Stimulated activated naive CD8-positive, alpha-beta T cell treated with anti-CD3 and anti-CD28 coated beads, Interleukin-15, Interleukin-2, amounts not matched to agents 100 U/mL and 50 U/mL, for 24 hours (primary cell): Measurements from ENCODE around the gene IL1RL2.

Experiments used
- ATAC-seq: fragments of 150-1000 bp; cut with Tn5 transposase; one replicate; pipeline ENCODE4 v1.10.0; 2021
- DNase-seq: peaks from one replicate; pipeline ENCODE4 v3.0.0; 2021

The IL1RL2 gene

DNA sequence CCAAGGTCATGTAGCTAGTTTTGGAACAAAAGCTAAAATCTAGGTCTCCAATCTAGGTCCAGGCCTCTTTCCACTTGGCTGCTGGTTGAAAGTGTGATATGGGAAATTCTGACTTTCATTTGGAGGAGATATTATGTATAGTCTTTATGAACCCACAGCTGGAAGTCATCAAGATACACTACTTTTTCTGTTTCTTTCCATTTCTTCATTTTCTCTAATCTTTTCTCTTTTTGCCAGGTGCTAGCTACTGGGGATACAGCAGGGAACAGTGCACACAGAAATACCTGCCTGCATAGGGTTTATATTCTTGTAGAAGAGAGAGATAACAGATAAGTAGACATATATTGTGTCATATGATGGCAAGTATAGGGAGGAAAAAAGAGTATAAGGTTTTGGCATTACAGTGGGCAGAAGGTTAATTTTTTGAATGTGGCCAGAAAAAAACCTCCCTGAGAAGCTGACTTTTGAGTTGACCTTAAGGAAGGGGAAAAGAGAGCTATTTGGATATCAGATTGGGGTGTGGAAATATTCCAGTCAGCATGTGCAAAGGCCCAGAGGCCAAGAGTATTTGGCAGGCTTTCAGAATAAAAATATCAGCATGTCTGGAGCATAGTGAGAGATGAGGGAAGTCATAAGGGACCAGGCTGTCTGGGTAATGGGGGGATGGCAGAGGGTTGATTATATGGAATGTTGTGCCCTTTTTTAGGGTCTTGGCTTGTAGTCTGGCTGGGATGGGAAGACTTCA is 28.6 kb upstream of the IL1RL2 start:
- DNase-seq (no peak), ATAC-seq (no peak)

DNA sequence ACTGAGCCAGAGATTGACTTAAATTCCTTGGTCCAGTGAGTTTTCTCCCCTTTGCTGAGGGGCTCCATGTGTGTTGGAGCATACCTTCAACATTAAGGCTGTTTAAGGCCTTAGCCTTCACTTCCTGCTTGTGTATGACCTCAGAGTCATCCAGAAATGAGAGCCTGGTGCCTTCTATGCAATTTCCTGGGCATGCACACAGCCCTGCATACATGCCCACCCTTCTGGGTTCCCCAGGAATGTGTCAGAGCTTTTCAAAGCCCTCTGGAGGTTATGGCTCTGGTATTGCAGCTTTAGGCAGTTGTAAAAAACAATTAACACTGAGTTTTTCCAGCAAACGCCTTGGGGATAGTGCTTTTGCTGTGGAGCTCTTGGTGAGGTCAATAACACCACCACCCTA is 27.5 kb upstream of the IL1RL2 start:
- DNase-seq (no peak), ATAC-seq (peak; percentile 43)

DNA sequence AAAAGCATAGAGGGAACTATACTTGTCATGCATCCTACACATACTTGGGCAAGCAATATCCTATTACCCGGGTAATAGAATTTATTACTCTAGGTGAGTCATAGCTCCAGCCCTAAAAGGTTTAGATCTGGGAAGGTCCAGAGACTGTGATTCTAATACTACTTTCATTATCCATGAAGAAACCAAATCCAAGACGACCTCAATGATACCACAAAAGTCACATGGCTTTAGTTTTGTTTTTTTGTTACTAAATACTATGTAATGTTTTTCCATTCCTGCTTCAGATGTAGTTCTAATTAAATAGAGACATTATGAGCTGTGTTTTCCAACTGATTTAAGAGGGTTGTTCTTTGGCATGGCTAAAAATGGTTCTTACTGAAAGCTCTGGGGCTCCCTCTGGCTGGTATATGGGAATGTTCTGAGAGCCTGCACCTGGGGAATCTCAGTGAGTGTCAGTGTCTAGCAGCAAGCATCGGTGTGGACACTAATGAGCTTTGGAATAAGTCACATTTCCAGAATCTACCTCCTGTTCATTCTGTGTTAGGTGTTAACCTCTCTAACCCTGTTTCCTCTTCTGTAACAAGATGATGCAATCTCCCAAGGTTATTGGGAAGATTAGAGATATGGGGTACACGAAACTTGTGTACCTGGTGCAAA is 20.5 kb upstream of the IL1RL2 start:
- DNase-seq (no peak), ATAC-seq (no peak)

DNA sequence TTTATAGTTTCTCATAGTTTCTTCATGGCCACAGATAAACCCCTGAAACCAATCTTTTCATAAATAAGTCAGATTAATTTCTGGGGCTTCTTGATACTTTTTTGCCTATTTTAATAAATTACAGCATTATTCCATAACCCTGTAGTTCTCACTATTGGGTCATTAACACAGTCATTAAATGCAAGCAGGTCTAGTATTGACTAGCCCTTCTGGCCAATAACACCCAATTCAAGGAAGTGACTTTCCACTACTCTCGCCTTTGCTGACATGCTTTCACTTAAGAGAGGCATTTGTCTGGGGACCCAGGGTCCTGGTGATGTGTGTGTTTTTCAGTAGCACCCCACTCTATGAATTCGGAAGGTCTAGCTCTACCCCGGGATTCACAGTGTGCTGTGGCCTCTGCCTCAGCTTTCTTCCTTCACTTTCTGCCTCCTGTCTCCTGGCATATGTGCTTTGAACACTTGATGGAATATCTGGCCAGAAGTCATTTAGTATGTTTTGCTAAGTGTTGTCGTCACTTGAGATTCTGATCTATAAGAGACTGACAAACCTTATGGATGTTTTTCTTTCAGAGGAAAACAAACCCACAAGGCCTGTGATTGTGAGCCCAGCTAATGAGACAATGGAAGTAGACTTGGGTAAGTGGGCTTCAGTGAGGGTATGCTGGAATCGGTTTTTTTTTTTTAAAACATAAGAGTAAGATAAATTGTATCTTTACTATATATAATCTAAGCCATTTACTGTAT is 18.6 kb upstream of the IL1RL2 start:
- ATAC-seq (no peak), DNase-seq (no peak)

DNA sequence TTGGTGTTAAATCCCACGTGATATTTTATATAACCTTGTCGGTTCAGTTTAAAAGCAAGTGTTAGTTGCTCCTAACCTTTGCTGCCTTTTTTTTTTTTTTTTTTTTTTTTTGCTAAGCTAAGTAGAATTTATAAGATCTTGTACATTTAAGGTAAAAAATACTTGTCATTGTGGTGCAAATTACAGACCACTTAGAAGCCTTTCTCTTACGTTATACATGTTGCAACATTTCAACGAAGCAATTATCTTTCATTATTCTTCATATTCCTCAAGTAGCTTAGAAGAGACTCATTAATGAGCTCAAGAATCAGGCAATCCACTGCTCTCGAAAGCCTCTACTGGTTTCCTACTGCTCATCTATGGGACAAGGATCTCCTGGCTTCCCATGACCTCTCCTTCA is 14.9 kb upstream of the IL1RL2 start:
- ATAC-seq (no peak), DNase-seq (no peak)

DNA sequence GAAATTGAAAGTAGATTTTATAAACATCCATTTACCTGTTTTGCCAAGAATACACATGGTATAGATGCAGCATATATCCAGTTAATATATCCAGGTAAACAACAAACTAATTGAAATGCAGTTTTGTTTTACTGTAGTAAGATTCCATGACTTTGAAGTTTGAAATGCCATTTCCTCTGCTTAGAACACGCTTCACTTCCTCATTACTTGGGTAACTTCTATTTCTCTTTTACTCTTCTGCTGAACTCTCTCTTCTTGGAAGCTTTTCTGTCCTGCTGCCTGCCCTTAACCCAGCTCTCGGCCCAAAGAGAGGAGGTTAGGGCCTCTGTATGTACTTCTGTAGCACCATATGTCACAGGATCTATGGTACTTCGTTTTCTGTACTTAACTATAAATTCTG is 14.1 kb upstream of the IL1RL2 start:
- DNase-seq (no peak), ATAC-seq (no peak)

DNA sequence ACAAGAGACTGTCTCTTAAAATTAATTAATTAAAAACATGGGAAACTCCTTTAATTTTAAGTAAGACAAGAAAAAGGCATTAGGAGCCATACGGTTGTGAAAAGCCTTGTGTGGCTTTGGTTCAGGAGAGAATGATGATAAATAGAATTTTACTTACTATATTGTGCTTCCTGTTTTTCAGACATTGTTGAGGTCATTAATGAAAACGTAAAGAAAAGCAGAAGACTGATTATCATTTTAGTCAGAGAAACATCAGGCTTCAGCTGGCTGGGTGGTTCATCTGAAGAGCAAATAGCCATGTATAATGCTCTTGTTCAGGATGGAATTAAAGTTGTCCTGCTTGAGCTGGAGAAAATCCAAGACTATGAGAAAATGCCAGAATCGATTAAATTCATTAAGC is 10.7 kb upstream of the IL1RL2 start:
- no peak for ATAC-seq
- DNase-seq = no peak

DNA sequence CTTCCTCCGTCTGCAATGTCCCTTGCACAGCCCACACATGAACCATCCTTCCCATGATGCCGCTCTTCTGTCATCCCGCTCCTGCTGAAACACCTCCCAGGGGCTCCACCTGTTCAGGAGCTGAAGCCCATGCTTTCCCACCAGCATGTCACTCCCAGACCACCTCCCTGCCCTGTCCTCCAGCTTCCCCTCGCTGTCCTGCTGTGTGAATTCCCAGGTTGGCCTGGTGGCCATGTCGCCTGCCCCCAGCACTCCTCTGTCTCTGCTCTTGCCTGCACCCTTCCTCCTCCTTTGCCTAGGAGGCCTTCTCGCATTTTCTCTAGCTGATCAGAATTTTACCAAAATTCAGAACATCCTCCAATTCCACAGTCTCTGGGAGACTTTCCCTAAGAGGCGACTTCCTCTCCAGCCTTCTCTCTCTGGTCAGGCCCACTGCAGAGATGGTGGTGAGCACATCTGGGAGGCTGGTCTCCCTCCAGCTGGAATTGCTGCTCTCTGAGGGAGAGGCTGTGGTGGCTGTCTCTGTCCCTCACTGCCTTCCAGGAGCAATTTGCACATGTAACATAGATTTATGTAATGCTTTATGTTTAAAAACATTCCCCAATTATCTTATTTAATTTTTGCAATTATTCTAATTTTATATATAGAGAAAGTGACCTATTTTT is 8.9 kb upstream of the IL1RL2 start:
- ATAC-seq (no peak), DNase-seq (no peak)

DNA sequence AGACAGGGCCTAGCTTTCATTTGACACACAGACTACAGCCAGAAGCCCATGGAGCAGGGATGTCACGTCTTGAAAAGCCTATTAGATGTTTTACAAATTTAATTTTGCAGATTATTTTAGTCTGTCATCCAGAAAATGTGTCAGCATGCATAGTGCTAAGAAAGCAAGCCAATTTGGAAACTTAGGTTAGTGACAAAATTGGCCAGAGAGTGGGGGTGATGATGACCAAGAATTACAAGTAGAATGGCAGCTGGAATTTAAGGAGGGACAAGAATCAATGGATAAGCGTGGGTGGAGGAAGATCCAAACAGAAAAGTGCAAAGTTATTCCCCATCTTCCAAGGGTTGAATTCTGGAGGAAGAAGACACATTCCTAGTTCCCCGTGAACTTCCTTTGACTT is 7.8 kb upstream of the IL1RL2 start:
- no peak for DNase-seq
- no peak for ATAC-seq

DNA sequence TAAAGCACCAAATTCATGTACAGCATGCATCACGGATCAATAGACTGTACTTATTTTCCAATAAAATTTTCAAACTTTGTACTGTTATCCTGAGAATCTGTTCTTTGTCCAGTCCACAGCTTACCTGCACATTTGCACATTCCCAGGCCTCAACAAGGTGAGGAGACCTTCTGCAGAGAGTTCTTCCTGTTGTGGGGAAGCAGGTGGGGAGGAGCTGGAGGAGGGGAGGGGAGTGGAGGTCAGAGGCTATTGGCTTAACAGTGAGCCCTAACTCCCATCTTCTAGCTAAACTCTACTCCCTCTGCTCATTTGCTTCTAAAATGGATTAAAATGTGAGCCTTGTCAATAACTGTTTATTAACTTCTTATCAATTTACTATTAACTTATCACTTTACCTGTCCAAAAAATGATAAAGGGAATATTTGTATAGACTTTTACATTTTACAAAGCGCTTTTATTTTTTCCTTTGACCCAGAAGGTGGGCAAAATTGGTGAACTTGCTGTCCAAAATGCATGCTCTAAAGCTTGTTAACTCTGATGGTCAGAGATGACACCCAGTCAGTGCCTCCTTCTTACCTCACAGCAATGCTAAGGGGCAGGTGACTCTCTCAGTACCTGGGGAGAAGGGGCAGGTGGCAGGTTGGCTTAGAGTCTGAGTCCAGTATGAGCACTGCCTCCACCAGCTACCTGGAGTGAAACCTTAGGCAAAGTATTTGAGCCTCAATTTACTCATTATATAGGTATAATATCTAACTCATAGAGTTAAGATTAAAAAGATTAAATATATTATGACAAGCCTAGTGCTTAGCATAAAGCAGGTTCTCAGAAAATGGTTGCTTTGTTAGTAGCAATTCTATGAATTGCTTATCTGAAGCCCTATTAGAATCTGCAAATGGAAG is 6.8 kb upstream of the IL1RL2 start:
- DNase-seq (no peak), ATAC-seq (no peak)

DNA sequence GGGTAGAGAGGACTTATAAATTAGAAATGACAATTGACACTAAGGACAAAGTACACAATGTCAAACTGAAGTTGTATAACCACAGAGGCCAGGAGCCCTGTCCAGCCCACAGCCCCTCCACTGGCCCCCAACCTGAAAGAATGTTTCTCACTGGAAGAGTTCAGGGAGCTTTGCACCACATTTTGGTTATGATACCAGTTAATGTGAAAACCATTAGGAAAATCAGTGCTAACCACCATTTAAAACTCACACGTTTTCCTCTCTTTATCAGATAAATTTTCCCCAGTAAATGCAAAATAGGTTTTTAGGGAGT is 6.2 kb upstream of the IL1RL2 start:
- ATAC-seq (no peak), DNase-seq (no peak)

DNA sequence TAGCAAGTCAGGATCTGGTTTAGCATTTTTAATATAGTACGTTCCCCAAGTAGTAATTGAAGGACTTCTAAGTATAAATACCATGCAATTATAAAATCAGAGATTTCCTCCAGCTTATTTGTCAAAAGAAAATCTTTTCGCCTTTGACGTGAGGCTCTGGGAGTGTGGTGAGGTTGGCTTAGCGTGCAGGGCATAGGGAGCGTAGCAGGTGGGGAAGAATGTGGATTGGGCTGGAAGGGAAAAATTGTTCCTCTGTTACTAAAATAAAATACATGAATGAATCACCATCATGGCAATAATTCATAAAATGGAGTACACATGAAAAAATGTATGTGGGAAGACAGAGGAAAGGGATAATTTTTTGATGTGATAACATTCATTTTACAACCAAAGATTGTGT is 5.4 kb upstream of the IL1RL2 start:
- DNase-seq = no peak
- ATAC-seq = no peak

DNA sequence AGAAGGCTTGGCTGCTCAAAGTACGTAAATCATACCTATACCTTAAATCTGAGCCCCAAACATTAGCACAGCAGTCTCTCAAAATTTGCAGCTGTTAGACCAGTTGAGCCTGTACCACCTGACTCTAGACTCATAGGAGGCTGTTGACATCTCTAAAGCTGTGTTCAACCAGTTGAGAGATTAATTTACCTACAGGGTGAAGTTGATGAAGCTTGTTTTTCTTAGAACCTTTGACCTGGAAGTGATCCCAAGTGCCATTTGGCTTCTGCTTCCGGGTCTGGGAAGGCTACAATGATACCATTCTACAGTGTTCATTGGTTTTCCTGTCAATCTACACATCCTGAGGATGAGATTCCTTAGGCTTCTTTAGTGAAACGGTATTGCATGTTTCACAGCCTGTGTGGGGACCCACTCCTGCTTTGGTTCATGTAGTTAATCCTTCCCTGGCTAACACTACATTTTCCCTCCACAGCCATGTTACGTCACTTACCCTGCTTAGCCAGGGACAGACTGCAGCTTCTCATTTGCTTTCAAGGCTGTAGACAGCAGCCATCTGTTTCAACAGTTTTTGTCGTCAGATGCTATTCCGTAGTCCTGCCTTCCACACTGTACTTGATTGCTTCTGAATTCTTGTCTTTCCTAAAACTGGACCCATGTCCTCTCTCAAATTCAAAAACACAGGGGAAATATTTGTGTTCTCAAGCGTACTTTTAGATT is 4.7 kb upstream of the IL1RL2 start:
- ATAC-seq = no peak
- no peak for DNase-seq

DNA sequence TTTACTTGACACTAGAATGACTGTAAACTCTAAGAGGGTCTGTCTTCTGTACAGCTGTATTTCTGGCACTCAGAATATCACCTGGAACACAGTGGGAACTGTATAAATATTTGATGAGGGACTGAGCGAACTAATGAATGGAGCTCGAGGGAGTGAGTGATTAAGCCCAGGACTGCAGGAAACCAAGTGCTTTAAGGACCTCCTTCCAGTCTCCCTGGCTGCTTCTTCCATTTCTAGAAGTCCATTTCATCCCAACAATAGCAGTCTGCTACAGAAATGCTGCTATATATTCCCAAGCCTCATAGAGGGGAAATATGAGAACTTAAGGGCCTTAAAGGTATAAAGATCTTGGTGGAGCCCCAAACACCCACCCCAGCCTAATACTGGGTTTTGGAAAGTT is 2.8 kb upstream of the IL1RL2 start:
- no peak for ATAC-seq

DNA sequence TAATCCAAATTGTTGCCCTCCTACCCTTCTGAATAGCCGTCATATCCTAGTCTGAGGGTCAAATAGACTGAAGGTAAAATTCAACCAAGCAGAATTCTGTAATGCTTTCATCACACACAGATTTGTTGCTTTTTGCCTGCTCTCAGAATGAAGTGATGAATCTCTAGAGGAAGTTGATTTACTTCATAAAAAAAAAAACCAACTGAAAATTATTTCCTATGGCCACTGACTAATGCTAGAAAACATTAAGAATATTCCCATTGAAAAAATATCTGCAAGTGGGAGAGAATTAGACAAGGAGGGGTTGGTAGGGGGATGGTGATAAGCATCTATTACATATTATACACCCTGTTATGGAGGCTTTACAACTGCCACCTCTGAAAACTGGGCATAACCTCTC is 2.3 kb upstream of the IL1RL2 start:
- ATAC-seq = no peak
- DNase-seq = no peak

More for the DNA sequence above, 2.8 kb upstream of the IL1RL2 start:
- no peak for DNase-seq

DNA sequence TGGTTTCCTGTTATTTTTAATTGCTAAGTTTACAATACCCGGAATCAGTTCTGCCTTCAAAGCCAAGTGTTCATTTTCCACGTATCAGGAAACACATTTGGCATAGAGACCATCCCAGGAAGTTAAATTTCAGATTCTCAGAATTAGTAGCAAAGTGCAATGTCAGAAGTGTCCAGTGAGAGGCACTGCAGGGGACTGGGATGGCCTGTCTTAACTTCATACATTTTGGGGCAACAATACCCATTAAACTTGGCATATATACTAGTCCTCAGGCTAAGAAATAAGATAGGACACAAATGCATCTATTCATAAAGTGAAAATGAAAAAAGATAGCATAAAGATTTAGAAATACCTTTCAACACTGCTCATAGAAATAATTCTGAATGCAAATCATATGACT is 1.5 kb upstream of the IL1RL2 start:
- ATAC-seq = no peak
- DNase-seq = no peak

DNA sequence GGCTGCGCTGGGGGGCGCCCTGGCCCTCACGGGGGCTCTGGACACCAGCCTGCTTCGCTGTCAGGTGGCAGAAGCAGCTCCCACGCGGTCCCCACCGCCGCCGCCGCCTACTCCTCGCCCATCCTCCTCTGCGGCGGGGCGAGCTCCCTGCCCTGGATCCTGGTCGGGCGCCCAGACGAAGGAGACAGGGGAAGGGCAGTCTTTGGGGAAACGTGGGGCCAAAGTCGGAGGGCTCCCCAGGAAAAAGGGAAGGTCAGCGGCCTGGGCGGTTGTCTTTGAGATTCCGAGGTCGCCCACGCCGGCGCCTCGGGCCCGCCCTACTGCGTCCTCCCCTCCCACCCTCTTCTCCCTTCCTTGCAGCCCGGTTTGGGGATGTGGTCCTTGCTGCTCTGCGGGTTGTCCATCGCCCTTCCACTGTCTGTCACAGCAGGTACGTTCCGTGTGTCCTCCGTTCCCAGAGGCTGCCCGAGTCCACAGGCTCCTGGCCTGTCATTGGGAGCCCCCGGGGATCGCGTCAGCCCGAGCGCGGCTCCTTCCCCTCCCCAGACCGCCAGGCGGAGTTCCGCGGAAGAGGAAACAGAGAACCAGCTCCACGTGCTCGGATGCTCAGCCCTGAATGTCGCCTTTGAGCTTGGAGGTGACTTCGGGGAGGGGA is 800 bp downstream of the IL1RL2 start:
- ATAC-seq (peak; percentile 72), DNase-seq (peak; percentile 63)

DNA sequence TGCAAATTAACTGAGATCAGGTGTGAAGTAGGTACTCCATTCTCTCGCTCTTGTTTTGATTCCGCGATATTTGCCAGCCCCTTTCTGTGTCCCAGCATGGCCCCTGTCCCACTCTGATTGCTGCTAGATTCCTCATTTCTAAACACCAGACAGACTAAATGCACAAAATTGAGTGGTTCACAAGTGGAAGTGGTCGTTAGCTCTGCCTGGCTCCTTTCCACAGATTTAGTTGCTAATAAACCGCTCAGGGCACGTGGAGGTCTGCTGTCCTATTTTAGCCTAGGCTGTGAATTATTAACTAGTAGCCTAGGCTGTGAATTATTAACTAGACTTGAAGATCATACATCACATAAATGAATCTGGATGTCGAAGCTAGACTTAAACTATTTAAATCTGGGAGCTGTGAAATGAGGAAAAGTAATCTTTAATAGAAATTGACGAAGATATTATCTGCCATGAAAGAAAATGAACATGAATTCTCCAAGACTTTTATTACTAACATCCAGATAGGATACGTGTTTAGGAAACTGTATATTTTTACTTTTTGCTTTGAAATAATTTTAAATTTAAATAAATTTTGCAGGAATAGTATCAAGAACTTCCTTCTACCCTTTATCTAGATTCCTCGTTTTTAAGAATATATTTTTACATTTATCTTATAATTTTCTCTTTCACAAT is 3.7 kb downstream of the IL1RL2 start:
- no peak for DNase-seq
- ATAC-seq = no peak

DNA sequence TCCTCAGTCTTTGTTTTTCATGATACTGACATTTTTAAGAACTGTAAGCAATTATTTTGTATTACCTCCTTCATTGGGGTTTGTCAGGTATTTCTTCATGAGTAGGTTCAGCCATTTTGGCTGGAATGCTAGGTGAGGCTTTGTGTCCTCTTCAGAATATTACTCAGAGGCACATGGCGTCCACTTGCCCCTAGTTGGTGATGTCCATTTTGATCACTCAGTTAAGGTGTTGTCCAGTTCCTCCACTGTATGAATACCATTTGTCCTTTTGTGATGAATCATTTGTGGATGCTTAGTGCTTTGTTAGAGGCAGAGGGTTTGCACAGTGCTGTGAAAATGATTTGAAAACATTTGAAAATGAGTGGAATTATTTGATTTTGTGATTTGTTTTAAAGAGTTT is 4.7 kb downstream of the IL1RL2 start:
- no peak for ATAC-seq
- no peak for DNase-seq

DNA sequence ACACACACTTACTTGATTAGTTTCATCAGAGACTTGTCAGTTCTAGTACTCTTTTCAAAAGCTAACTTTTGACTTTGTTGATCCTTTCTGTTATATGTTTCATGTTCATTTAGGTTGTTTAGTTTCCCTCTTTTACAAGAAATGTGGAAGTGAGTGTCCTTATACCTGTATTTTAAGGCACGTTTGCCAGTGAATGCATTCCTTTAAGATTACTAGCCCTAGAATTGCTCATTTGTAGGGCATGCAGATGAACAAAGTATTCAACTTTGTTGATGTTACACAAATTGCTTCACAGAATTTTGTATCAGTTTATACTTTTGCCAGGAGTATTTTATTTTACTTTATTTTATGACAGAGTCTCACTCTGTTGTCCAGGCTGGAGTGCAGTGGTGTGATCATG is 6.3 kb downstream of the IL1RL2 start:
- no peak for ATAC-seq
- no peak for DNase-seq
